HG03354 (cell line): ENCODE results near the gene AFAP1.

Experiments
- ATAC-seq: cut with Tn5 transposase; IDR thresholded peaks from one replicate; pipeline ENCODE4 v1.9.1; 2021; ENCODE audit warnings: mild to moderate bottlenecking; ENCODE audit not compliant: unreplicated experiment, poor library complexity, severe bottlenecking

Gene AFAP1

DNA sequence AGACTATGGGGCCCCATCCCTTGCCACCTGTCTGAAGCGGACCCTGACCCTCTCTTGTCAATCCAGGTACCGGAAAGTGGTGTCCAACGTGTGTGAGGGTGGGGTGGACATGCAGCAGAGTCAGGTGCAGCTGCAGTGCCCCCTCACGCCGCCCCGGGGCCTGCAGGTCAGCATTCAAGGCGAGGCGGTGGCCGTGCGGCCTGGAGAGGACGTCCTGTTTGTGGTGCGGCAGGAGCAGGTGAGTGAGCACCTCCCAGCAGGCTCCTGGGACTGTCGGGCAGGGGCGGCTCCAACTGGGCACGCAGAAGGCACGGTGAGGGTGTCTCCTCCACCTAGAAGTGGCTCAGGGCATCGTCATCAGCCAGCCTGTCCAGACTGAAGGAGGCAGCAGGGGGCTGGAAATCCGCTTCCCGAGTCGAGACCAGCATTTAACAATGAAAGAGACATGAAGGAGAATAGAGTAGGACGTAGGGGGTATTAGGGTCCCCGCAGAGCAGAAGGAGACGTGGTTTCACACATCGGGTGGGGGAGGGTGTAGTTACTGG lies 221.6 kb downstream of the AFAP1 start:
- no peak for ATAC-seq

- no peak for ATAC-seq
Observed at GRCh38 chr4:7717161-7717560, 222.5 kb downstream of the AFAP1 start.

DNA sequence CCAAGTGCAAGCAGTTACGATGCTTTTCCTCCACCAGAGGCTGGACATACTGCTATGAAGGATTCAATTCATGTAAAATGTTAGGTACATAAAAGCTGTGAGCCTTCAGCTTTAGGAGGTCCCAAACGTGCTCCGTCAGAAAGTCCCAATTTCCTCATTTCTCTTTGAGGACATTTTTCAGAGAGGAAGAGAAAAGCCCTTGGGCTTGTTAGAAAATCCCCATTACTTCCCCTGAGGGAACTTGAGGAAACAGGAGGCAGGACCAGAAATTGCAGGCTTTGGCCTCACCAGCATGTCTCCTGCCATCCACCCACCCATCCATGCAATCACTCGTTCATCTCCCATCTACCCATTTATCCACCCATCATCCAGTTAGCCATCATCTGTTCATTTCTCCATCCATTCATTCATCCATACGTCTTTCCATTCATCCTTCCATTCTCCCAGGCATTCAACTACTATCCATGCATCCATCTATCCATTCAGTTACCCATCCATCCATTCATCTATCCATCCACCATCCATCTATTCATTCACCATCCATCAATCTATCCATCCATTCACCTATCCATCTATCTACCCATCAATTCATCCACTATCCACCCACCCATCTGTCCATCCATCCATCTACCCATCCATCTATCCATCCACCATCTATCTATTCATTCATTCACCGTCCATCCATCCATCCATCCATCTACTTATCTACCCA lies 223.5 kb downstream of the AFAP1 start:
- no peak for ATAC-seq

DNA sequence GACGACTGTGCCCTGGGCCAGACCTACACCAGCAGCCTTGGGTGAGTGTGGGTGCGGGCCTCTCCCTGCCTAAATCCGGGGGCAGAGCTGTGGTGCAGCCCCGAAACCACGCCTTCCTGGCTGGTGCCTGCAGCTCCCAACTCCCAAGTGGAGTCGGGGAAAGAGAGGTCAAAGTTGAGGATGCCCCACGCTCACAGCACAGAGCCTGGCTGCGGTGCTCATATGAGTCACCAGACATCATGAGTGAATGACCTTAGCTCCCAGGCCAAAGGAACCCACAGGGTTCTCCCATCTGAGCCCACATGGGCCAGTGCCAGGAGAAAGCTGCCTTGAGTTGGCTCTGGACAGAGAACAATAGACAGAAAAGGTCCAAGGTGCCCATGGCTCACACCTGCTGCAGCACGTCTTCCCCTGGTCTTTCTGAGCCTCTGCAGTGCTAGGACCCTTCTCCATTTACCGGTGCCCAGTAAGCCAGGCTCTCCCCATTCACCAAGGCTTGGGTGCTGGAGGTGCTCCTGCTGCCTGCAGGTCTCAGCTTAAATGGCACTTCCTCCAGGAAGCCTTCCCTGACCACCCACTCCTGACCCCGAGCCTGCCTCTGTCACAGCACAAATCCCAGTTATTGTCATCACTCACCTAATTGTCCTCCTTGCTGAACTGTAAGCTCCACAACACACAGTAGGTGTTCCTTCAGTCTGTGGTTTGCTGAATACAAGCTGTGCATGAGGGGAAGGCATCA lies 224.2 kb downstream of the AFAP1 start:
- ATAC-seq, result no peak

DNA sequence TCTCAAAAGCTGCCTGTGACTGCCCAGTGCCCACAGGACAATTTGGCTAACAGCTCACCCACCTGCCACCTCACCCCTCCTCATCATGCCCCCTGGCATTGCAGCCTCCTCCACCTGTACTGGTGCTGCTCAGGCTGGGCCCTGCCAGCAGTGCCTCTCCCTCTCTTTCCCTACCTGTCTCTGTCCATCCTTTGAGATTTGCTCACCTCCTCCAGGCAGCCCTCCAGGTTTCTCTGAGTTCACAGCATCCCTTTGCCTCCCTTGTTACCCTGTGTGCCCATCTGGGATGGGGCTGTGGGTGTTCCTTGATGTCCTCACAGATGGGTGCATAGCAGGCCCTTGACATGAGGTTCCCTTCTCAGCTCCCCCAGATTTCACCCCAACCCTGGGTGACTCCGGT lies 224.9 kb downstream of the AFAP1 start:
- ATAC-seq, result no peak

- ATAC-seq, result no peak
Observed at GRCh38 chr4:7714176-7714575, 225.5 kb downstream of the AFAP1 start.

GRCh38 chr4:7713757-7714156 lies 225.9 kb downstream of the AFAP1 start:
- no peak for ATAC-seq

DNA sequence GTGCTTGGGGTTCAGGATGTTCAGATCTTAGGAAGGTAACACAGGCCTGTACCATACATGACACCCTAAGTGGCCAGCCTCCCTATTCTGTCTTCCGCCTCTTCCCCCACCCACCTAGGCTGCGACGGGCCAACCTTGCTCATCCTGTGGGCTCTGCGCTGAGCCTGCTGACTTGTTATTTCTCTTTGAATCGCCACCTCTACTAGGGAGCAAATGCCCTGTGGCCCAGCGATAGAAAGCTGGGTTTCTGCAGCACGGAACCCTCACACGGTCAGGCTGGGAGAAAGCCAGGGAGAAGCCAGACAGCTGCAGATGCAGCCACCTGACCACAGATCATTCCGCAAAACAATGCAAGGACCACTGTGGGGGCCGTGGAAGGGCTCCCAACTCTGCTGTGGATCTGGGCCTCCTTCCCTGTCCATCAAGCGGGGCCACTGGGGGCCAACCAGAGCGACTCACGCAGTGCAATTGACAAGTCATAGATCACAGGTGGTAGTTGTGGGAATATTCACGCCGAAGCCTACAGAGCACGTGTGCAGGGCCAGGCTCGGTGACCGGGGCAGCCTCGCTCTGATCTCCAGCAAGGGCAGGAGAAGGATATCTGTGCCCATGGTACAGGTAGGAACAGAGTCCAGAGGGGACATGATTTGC lies 227.5 kb downstream of the AFAP1 start:
- ATAC-seq, result no peak

DNA sequence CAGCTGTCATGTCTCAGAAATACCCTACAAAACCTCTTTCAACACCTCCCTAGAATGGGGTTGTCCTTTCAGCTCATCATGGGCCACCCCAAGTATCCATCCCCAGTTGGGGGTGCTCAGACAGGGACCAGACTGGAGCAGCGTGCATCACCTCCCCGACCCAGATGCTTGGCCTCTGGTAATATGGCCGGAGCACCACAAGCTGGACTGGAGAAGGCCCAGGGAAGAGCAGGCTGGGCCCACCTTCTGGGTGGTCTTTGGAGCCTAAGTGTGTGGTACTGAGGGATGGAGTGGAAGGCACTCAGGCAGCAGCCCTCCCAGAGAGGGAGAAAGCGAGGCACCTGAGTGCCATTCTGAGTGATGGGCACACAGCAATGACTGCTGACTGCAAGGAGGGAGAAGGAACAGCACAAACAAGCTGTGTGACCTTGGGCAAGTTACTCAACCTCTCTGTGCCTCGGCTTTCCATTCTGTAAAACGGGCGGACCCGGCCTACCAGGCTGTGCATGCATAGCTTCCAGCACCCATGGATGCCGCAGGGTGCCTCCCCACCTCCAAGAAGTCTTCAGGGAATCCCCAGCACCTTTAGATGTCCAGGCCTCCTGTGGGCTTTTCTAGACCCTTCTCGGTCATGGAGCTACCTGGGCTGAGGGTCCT lies 228.2 kb downstream of the AFAP1 start:
- no peak for ATAC-seq

- no peak for ATAC-seq
Observed at GRCh38 chr4:7710576-7711306, 228.9 kb downstream of the AFAP1 start.

GRCh38 chr4:7710126-7710525 lies 229.5 kb downstream of the AFAP1 start:
- no peak for ATAC-seq

DNA sequence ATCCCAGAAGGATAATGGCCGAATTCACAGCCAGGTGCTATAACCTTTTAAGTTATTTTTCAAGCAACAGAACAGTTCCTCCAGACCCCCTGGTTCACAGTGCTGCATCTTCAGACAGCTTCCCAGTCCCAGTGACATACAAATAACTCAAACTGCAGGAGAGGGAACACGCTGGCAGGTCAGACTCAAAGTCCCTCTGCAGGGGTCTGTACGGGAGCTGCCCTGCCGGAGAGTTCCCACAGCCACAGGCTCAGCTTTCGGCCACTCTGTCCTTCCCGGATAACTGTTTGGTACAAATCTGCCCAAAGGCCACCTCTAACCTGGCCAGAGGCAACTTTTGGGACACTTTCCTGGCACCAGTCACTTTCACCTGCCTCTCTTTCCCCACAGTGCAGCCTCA lies 230.2 kb downstream of the AFAP1 start:
- no peak for ATAC-seq

- ATAC-seq, result no peak
Observed at GRCh38 chr4:7708981-7709380, 230.7 kb downstream of the AFAP1 start.
